T1000 (cell line): ENCODE measurements around the gene AMPD1.

Experiments used
- DNase-seq: peaks from one replicate; lab custom pipeline; 2025; ENCODE audit warnings: mixed read lengths; lab: John Stamatoyannopoulos, UW

Gene AMPD1

GRCh38 chr1:114632427-114632826, 62.9 kb downstream of the AMPD1 start:
- DNase-seq: no peak

- DNase-seq: no peak
Observed at GRCh38 chr1:114627107-114627506, 68.2 kb downstream of the AMPD1 start.

GRCh38 chr1:114623364-114623763, 72.0 kb downstream of the AMPD1 start:
- no peak for DNase-seq
